Activated CD4-positive, CD25-positive, alpha-beta regulatory T cell treated with anti-CD3 and anti-CD28 coated beads, Interleukin-2, amount 50 U/mL, for 72 hours (primary cell): ENCODE results near the gene PDZD4.

ENCODE experiments used
- DNase-seq: peaks from one replicate; pipeline ENCODE4 v3.0.0; 2021

PDZD4 gene

DNA sequence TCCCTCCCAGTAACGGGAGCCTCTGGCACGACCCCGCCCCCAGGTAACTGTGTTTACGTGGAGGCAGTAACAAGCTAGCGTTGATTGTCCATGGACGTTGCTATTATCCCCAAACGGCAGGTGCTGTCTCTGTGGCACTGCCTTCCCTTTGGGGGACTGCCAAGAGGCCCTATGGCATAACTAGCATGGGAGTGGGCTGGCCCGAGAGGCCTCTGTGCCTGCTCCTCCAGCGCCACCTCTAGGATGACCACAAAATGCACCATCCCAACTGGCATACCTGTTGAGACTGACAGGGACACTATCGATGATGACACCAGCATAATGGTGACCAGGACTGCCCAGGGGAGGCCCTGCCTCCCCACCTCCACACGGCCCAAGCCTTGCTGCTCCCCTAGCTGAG, 48.0 kb downstream of the PDZD4 start:
- no peak for DNase-seq

DNA sequence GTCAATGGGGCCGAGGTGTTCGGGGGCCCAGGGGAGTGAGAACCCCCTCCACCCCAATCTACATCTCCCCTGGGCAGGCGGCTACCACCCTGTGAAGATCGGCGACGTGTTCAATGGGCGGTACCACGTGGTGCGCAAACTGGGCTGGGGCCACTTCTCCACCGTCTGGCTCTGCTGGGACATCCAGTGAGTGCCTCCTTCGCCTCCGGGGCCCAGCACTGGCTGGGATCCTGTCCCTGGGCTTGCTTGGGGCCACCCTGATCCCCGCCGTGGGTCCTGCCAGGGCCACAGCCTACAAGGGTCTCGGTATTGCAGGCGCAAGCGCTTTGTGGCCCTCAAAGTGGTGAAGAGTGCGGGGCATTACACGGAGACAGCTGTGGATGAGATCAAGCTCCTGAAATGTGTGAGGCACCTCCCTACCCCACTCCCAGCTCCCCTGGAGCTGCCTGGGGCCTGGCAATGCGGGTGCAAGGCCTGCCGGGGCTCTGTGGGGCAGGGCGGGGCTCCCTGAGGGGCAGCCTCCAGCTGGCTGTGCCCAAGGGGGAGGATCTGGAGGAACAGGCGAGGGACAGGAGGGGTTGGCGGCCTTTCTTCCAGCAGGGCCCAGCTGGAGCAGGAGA, 48.8 kb downstream of the PDZD4 start:
- no peak for DNase-seq

DNA sequence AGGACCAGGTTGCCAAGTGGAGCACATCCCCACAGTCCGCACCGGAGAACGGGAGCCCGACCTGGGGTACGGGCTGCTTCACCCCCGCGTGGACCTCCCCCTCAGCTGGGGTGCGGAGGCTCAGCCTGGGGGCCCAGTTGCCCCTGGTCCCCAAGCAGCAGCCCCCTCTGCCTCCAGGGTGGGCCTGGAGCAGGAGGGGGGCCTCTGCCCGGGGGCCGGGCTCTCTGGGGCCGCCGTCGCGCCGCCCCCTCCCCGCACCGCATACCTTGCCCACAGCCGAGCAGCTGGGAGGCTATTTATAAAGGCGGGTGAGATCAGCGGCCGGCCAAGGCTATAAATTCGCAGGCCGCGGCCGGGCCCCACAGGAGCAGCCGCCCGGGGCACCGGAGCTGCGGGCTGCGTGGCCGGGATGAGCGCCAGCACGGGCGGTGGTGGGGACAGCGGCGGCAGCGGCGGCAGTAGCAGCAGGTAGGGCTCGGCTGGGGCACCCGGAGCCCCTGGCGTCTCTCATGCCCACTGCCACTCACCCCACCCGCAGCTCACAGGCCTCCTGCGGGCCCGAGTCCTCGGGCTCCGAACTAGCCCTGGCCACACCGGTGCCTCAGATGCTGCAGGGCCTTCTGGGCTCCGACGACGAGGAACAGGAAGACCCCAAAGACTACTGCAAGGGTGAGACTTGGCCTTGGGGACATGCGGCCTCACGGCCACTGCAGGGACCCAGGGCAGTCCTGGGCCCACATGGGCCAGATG, 49.5 kb downstream of the PDZD4 start, which contains the start of gene SRPK3:
Gene SRPK3 (plus strand): TSS at position 364 of the 750 bp plus-strand sequence. CDS start 46 bp downstream, at position 410.
- no peak for DNase-seq

DNA sequence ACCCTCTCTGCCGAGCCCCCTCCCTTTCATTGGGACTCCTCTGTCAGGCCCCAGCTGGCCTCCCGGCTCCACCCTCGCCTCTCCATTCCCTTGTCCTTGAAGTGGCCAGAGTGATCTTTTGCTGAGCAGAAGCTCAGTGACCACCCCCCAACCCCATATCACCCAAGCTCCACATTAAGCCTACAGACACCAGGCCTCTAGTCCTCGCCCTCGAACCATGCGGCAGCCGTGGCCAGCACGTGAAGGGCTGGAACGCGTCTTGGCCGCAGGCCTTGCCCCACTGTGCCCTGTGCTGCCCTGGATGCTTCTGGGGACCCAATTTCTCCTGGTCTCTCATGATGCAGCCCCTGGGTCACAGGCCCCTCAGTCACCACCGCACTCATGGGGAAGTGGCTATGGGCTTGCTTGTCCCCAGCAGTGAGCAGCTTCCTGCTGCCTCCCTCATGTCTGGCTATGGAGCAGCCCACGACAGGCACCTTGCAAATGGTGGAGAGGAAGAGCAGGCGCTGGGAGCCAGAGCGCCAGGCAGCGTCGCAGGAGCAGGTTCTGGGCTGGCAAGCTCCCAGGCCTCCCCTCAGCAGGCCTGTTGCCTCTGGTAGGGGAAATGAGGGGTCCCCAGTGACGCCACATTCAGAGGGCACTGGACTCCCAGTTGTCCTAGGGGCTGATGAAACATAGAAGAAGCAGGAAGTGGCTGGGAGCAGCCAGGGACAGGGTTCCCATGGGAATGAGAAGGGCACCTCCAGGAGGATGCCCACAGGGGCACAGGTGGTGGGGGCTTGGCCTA, 50.3 kb downstream of the PDZD4 start:
- DNase-seq: no peak

DNA sequence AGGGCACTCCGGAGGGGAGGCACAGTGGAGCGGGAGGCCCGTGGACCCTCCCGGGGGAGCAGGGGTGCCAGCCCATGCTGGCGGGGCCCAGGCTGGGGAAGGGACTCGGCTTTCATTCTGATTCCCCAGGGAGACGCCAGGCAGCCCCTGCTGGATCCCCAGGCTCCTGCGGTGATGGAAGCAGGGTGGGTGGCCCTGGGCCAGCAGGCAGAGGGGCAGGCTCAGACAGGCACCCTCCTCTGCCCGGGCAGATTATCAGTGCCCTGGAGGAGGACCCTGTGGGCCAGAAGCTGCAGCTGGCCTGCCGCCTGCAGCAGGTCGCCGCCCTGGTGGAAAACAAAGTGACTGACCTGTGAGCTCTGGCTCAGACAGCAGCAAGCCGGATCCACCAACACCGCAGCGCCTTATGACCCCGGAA, 51.7 kb downstream of the PDZD4 start:
- no peak for DNase-seq

DNA sequence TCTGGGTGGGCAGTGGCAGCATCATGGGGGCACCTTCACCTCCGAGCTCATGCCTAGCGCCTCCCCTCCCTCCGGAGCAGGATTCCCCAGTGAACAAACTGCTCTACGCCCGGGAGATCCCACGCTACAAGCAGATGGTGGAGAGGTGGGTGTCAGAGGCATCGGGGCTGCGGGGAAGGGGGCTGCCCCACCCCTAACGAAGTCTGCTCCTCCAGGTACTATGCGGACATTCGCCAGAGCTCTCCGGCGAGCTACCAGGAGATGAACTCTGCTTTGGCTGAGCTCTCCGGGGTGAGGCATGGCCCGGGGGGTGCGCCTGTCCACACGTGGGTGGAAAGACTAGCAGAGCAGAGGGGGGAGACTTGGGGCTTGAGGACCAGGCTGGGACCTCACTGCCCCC, 52.2 kb downstream of the PDZD4 start:
- no peak for DNase-seq

DNA sequence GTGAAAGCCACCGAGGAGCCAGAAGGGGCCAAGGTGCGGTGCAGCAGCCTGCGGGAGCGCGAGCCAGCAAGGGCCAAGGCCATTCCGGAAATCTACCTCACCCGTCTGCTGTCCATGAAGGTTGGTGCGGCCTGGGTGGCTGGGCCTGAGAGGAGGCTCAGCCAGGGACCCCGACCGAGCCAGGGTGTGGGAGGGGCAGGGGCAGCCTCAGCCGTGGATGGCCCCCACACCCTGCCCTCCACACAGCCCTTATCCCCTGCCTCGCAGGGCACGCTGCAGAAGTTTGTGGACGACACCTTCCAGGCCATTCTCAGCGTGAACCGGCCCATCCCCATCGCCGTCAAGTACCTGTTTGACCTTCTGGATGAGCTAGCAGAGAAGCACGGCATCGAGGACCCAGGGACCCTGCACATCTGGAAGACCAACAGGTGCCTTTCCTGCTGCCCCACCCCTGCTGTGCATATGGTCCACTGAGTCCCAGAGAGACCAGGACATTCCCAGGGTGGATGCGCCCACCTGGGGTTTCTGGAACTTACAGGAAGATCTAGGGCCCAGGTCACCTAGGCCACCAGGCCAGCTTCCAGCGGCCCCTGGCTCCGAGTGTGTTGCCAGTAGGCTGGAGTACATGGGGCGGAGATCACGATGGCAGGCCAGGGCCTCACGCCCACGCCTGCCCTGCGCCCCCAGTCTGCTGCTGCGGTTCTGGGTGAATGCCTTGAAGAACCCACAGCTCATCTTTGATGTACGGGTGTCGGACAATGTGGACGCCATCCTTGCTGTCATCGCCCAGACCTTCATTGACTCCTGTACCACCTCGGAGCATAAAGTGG, 52.9 kb downstream of the PDZD4 start:
- no peak for DNase-seq

DNA sequence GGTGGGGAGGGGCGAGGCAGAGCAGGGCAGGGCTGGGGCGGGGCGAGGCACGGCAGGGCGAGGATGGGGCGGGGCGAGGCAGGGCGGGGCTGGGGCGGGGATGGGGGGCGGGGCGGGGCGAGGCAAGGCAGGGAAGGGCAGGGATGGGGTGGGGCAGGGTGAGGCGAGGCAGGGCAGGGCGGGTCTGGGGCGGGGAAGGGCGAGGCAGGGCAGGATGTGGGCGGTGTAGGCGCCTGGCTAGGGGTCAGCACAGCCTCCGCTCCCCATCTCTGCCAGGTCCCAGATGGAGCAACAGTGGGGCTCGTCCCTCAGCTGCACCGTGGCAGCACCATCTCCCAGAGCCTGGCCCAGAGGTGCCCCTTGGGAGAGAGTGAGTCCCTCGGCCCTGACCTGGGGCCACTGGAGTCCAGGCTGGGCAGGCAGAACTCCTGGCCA, 53.7 kb downstream of the PDZD4 start:
- DNase-seq: no peak

DNA sequence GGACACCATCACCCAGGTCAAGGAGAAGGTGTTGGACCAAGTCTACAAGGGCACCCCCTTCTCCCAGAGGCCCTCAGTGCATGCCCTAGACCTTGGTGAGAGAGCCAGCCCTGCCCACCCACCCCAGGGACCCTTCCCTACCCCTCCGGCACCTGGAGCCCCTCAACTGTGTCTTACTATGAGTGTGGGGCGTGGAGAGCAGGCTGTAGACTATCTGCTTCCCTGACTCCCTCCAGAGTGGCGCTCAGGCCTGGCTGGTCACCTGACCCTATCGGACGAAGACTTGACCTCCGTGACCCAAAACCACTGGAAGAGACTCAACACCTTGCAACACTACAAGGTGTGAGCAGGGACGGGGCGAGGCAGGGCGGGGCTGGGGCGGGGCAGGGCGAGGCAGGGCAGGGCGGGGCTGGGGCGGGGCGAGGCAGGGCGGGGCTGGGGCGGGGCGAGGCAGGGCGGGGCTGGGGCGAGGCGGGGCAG, 54.2 kb downstream of the PDZD4 start:
- no peak for DNase-seq

DNA sequence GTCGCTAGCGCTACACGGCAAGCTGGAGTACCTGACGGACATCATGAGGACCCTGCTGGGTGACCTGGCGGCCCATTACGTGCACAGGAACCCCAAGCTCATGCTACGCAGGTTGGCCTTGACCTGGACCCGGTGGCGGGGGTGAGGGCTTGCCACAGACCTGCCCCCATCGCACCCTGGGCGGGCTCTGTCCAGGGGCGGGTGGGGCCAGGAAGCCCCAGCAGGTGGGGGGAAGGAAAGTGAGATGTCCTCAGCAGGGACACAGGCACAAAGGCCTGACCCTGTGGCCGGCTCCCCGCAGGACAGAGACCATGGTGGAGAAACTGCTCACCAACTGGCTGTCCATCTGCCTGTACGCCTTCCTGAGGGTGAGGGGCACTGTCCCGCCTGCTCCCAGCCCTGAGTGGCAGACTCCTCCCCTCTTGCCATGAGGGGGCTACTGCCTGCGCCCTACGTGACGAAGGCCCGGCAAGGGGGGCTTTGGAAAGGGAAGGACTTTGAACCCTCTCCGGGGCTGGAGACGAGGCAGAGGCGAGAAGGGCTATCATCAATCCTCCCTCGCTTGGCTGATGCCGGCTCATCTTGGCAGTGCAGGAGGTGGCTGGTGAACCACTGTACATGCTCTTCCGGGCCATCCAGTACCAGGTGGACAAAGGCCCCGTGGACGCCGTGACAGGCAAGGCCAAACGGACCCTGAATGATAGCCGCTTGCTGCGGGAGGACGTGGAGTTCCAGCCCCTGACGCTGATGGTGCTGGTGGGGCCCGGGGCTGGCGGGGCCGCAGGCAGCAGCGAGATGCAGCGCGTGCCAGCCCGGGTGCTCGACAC, 54.8 kb downstream of the PDZD4 start:
- DNase-seq: no peak

DNA sequence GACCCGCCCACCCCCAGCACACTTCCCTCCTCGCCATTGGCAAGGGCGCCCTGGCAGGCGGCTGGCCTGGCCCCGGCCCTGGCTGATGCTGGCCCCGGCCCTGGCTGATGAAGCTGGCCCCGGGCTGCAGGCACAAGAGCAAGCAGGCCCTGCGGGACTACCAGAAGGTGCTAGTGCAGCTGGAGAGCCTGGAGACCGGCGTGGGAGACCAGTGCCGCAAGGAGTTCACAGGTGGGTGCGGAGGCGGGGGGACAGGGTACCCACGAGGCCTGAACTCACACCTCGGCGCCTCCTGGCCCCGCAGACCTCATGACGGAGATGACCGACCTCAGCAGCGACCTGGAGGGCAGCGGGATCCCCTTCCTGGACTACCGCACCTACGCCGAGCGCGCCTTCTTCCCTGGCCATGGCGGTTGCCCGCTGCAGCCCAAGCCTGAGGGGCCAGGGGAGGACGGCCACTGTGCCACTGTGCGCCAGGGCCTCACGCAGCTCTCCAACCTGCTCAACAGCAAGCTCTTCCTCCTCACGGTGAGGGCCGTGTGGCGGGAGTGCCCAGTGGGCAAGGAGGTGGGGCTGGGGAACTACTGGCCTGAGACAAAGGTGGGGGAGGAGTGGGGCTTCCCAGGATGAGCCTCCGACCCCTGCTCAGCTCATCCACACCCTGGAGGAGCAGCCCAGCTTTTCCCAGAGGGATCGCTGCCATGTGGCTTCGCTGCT, 55.6 kb downstream of the PDZD4 start:
- no peak for DNase-seq

DNA sequence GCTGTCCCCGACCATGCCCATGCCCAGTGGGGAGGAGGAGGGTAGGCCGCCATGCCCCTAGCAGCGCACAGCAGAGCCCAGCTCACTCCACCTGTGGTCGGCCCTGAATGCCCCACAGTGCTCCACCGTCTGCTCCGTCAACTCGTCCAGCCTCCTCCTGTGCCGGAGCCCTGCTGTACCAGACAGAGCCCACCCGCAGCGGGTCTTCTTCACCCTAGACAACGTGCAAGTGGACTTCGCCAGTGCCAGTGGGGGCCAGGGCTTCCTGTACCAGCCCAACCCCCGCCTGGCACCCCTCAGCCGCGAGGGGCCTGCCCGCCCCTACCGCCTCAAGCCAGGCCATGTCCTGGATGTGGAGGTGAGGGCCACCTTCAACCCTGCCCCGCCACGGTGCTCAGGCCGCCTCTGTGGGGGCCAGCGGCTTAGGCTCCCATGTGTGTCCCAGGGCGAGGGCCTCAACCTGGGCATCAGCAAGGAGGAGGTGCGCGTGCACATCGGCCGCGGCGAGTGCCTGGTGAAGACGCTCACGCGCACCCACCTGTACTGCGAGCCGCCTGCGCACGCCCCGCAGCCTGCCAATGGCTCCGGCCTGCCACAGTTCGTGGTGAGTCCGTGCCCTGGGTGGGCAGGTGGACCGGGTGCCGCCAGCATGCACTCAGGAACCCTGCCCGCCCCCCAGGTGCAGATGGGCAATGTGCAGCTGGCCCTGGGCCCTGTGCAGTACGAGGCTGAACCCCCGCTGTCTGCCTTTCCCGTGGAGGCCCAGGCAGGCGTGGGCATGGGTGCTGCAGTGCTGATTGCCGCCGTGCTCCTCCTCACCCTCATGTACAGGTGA, 56.4 kb downstream of the PDZD4 start:
- DNase-seq: no peak

DNA sequence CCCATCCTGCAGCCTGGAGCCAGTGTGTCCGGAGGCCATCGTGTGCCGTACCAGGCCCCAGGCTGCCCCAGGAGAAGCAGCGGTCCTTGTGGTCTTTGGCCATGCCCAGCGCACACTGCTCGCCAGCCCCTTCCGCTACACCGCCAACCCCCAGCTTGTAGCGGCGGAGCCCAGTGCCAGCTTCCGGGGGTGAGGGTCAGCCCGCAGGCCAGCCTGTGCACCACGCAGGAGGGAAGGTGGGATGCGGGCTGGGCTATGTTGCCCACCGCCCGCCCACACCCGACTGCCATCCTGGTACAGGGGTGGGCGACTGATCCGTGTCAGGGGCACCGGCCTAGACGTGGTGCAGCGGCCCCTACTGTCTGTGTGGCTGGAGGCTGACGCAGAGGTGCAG, 57.1 kb downstream of the PDZD4 start:
- peak; percentile 27 for DNase-seq

DNA sequence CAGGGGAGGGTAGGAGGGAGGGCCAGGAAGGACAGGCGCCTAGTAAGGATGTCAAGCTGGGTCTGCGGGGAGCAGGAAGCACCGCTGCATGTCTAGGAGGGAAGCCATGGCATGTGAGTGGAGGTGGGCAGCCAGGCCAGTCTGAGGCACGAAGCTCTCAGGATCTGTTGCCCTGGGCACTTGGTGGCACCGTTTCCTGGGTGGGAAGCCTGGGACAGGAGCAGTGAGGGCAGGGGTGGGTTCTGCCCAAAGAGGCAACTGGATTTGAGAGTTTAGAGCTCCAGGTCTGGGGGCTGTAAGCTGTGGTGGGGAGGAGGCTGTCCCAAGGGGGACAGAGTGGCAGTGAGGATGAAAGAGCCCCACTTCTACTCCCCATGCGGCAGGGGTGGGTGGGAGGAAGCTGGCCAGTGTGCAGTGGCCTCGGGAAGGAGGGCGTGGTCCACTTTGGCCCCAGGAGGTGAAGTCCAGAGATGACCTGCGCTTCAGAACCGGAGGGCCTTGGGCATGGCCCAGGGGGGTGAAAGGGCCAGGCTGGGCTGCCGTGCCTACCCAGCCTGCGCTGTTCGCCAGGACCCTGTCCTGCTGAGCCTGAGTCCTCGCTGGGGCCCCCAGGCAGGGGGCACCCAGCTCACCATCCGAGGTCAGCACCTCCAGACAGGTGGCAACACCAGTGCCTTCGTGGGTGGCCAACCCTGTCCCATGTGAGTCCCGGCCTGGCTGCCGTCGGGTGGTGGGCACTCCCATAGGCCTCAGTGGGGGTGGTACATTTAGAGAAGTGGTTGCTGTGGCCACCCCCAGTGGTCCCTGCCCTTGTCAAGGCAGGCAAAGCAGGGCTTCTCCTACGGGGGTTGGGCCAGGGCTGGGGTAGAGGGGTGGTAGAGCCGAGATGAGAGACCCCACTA, 57.8 kb downstream of the PDZD4 start:
- peak; percentile 25 for DNase-seq

DNA sequence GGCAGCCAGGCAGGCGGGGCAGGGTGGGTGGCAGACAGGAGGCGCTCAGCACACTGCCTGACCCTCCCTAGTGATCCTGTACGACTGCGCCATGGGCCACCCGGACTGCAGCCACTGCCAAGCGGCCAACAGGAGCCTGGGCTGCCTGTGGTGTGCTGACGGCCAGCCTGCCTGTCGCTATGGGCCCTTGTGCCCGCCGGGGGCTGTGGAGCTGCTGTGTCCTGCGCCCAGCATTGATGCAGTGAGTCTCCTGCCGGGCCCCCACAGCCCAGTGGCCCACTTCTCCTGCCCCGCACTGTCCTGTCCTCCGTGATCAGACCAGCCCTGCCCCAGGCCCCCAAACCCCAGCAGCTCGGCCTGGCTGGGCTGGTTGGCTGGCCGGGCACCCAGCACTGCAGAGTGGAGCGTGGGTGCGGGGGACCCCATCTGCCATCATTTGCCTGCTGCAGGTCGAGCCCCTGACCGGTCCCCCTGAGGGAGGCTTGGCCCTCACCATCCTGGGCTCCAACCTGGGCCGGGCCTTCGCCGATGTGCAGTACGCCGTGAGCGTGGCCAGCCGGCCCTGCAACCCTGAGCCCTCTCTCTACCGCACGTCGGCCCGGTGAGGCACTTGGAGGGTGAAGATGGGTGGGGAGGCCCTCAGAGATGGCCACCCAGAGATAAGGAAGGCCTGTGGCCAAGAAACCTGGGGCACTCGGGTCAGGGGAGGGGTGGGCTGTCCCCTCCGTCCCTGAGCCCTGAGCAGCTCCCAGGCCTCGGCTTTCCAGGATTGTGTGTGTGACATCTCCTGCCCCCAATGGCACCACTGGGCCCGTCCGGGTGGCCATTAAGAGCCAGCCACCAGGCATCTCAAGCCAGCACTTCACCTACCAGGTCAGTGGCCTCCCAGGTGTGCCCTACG, 58.7 kb downstream of the PDZD4 start:
- peak; percentile 26 for DNase-seq

DNA sequence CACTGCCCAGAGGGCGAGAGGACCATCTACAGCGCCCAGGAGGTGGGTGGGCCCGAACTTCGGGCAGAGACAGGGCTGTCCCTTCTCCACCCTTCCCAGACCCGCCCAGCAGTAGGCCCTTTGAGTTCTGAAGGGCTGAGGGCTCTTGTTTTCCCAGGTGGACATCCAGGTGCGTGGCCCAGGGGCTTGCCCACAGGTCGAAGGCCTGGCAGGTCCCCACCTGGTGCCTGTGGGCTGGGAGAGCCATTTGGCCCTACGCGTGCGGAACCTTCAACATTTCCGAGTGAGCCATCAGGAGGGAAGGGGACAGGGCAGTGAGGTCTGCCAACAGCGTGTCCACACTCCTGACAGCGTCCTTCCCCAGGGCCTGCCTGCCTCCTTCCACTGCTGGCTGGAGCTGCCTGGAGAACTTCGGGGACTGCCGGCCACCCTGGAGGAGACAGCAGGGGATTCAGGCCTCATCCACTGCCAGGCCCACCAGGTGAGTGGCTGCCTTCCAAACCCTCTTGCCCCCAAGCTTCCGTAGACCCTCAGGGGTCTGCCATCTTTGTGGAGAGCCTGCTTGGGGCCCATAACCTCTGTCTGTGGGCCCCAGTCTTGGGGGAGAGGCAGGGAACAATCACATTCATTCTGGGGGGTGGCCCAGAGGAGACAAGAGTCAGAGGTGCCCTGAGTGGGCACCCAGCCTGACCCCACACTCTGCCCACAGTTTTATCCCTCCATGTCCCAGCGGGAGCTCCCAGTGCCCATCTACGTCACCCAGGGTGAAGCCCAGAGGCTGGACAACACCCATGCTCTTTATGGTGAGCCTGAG, 59.5 kb downstream of the PDZD4 start:
- DNase-seq: no peak
